Activated T-cell treated with anti-CD3 and anti-CD28 coated beads, Interleukin-2, amount 50 U/mL, for 72 hours (primary cell): Measurements from ENCODE around the gene MFSD6. TPM values are rescaled to one million over a fixed set of nuclear protein-coding genes. Genes with fewer than 3 reads are reported as not detected.

Experiments used
- ATAC-seq, 2 donors: fragments of 150-1000 bp; cut with Tn5 transposase; replicated peaks in 1 of 2; 2 replicates each; pipeline ENCODE4 v1.10.0; 2021; ENCODE audit warnings: moderate library complexity in 2 of 2, mild to moderate bottlenecking in 1 of 2
- DNase-seq, 2 donors: peaks; one replicate each; pipeline ENCODE4 v3.0.0; 2021 to 2022; ENCODE audit warnings: mixed read lengths in 1 of 2
- H3K27ac Mint-ChIP-seq: one replicate; pipeline ENCODE4 v1.8.0; 2022; ENCODE audit warnings: mild to moderate bottlenecking, moderate library complexity, mixed read lengths
- H3K27me3 Mint-ChIP-seq: one replicate; pipeline ENCODE4 v1.8.0; 2022; ENCODE audit warnings: low read depth, mixed read lengths
- H3K36me3 Mint-ChIP-seq, 2 donors: one replicate each; pipeline ENCODE4 v1.8.0; 2022; ENCODE audit warnings: mixed read lengths in 2 of 2, mild to moderate bottlenecking in 1 of 2; ENCODE audit not compliant: insufficient read depth in 2 of 2
- H3K4me1 Mint-ChIP-seq: one replicate; pipeline ENCODE4 v1.8.0; 2022; ENCODE audit warnings: low read depth, mixed read lengths
- H3K4me3 Mint-ChIP-seq, 2 donors: one replicate each; pipeline ENCODE4 v1.8.0; 2022; ENCODE audit warnings: mild to moderate bottlenecking in 2 of 2, mixed read lengths in 2 of 2, moderate library complexity in 2 of 2
- H3K9me3 Mint-ChIP-seq, 2 donors: one replicate each; pipeline ENCODE4 v1.8.0; 2022; ENCODE audit warnings: mixed read lengths in 2 of 2
- total RNA-seq, 2 donors: library from RNA; stranded (reverse); gene quantifications; one replicate each; pipeline ENCODE4 v1.2.3, GENCODE V29; 2022

MFSD6 gene
- total RNA-seq, 2 donors from 2014 or later: 51.9 to 57.8 TPM

- H3K4me1 Mint-ChIP-seq: peaks cover 60% of the 10 kb centered on the region
- no peak for ATAC-seq
These were observed 119.8 kb downstream of the MFSD6 start for GRCh38 chr2:190527918-190528317.

GRCh38 chr2:190528521-190529001 lies 120.4 kb downstream of the MFSD6 start:
- DNase-seq (no peak), ATAC-seq (no peak)
- no peaks in the 10 kb centered on the region for H3K27me3 Mint-ChIP-seq
- peaks cover 66% of the 10 kb centered on the region for H3K4me1 Mint-ChIP-seq
- H3K4me3 Mint-ChIP-seq: no peak overlapping the region
- peaks cover 0 to 2% of the 10 kb centered on the region in 2 donors for H3K9me3 Mint-ChIP-seq
- peak overlapping the region; percentile 80 for H3K27ac Mint-ChIP-seq
- H3K36me3 Mint-ChIP-seq: peaks cover 0 to 7% of the 10 kb centered on the region in 2 donors

More at GRCh38 chr2:190527918-190528317, 119.8 kb downstream of the MFSD6 start:
- DNase-seq: no peak
- H3K27me3 Mint-ChIP-seq: no peaks in the 10 kb centered on the region
- peak overlapping the region; percentile 20 for H3K27ac Mint-ChIP-seq
- H3K9me3 Mint-ChIP-seq: peaks cover 0 to 2% of the 10 kb centered on the region in 2 donors
- no peak overlapping the region for H3K4me3 Mint-ChIP-seq
- peaks cover 2 to 6% of the 10 kb centered on the region in 2 donors for H3K36me3 Mint-ChIP-seq

- Mint-ChIP-seq H3K9me3 (peaks cover 0 to 2% of the 10 kb centered on the region in 2 donors), H3K36me3 (peaks cover 1 to 10% of the 10 kb centered on the region in 2 donors), H3K4me1 (peaks cover 70% of the 10 kb centered on the region), H3K27me3 (no peaks in the 10 kb centered on the region), H3K4me3 (peak overlapping the region in 1 of 2 donors; percentile 23), H3K27ac (peak overlapping the region; percentile 64)
- no peak for DNase-seq
- no peak for ATAC-seq
These were observed 121.5 kb downstream of the MFSD6 start for GRCh38 chr2:190529486-190530247.

GRCh38 chr2:190530248-190530900 lies 122.2 kb downstream of the MFSD6 start:
- Mint-ChIP-seq H3K4me1 (peaks cover 66% of the 10 kb centered on the region), H3K4me3 (peak overlapping the region; percentile 23 to 29), H3K9me3 (peaks cover 0 to under 1% of the 10 kb centered on the region in 2 donors), H3K27me3 (no peaks in the 10 kb centered on the region), H3K36me3 (peaks cover 1 to 10% of the 10 kb centered on the region in 2 donors), H3K27ac (peak overlapping the region; percentile 64)
- DNase-seq: no peak
- no peak for ATAC-seq

GRCh38 chr2:190532581-190532980 lies 124.4 kb downstream of the MFSD6 start:
- no peak for DNase-seq
- Mint-ChIP-seq H3K27me3 (no peaks in the 10 kb centered on the region), H3K36me3 (peaks cover 12 to 29% of the 10 kb centered on the region in 2 donors), H3K4me1 (peaks cover 67% of the 10 kb centered on the region), H3K4me3 (peak overlapping the region; percentile 95 to 97), H3K9me3 (peaks cover 5 to 6% of the 10 kb centered on the region in 2 donors), H3K27ac (peak overlapping the region; percentile 99)
- ATAC-seq: no peak

- Mint-ChIP-seq H3K27me3 (no peaks in the 10 kb centered on the region), H3K9me3 (peaks cover 7% of the 10 kb centered on the region in 2 donors), H3K27ac (peak overlapping the region; percentile 99), H3K36me3 (peaks cover 17 to 33% of the 10 kb centered on the region in 2 donors), H3K4me1 (peaks cover 67% of the 10 kb centered on the region), H3K4me3 (peak overlapping the region; percentile 95 to 97)
- DNase-seq (no peak), ATAC-seq (no peak)
These were observed 125.2 kb downstream of the MFSD6 start for GRCh38 chr2:190533175-190533967.

GRCh38 chr2:190533968-190534309 lies 125.8 kb downstream of the MFSD6 start:
- DNase-seq (peak; percentile 62 to 68), ATAC-seq (peak; percentile 46 to 48)
- H3K9me3 Mint-ChIP-seq: peaks cover 13% of the 10 kb centered on the region in 2 donors
- peak overlapping the region; percentile 99 for H3K27ac Mint-ChIP-seq
- H3K27me3 Mint-ChIP-seq: no peaks in the 10 kb centered on the region
- H3K4me1 Mint-ChIP-seq: peaks cover 63% of the 10 kb centered on the region
- peak overlapping the region; percentile 95 to 97 for H3K4me3 Mint-ChIP-seq
- peaks cover 22 to 38% of the 10 kb centered on the region in 2 donors for H3K36me3 Mint-ChIP-seq

GRCh38 chr2:190534310-190535120 lies 126.4 kb downstream of the MFSD6 start, which contains the start of gene NEMP2:
TSS of gene NEMP2 (minus strand) at chr2:190534722. CDS start at chr2:190534655, 67 bp downstream.
- DNase-seq: peak; percentile 92
- peaks cover 57% of the 10 kb centered on the region for H3K4me1 Mint-ChIP-seq

GRCh38 chr2:190535121-190535439 lies 126.9 kb downstream of the MFSD6 start:
- peak overlapping the region; percentile 90 for H3K27ac Mint-ChIP-seq

More at GRCh38 chr2:190534310-190535120, 126.4 kb downstream of the MFSD6 start, which contains the start of gene NEMP2:
- Mint-ChIP-seq H3K4me3 (peak within 1 kb of the TSS; percentile 95 to 97), H3K27me3 (no peaks in the 10 kb centered on the region), H3K36me3 (peaks cover 25 to 43% of the 10 kb centered on the region in 2 donors), H3K27ac (peak within 1 kb of the TSS; percentile 99), H3K9me3 (peaks cover 14 to 16% of the 10 kb centered on the region in 2 donors)
- ATAC-seq: peak; percentile 83 to 85

GRCh38 chr2:190535586-190535985 lies 127.4 kb downstream of the MFSD6 start:
- Mint-ChIP-seq H3K4me3 (peak overlapping the region; percentile 95 to 97), H3K36me3 (peaks cover 33 to 53% of the 10 kb centered on the region in 2 donors), H3K27ac (peak overlapping the region; percentile 89), H3K27me3 (no peaks in the 10 kb centered on the region), H3K4me1 (peaks cover 46% of the 10 kb centered on the region), H3K9me3 (peaks cover 21 to 22% of the 10 kb centered on the region in 2 donors)
- DNase-seq: no peak
- no peak for ATAC-seq

More at GRCh38 chr2:190535121-190535439, 126.9 kb downstream of the MFSD6 start:
- Mint-ChIP-seq H3K36me3 (peaks cover 28 to 48% of the 10 kb centered on the region in 2 donors), H3K9me3 (peaks cover 18 to 20% of the 10 kb centered on the region in 2 donors), H3K27me3 (no peaks in the 10 kb centered on the region), H3K4me3 (peak overlapping the region; percentile 95 to 97), H3K4me1 (peaks cover 51% of the 10 kb centered on the region)
- ATAC-seq (no peak), DNase-seq (no peak)

- peaks cover 26% of the 10 kb centered on the region for H3K4me1 Mint-ChIP-seq
- peaks cover 44 to 74% of the 10 kb centered on the region in 2 donors for H3K36me3 Mint-ChIP-seq
- no peaks in the 10 kb centered on the region for H3K27me3 Mint-ChIP-seq
- H3K9me3 Mint-ChIP-seq: peaks cover 29 to 32% of the 10 kb centered on the region in 2 donors
- DNase-seq: no peak
- no peak overlapping the region for H3K27ac Mint-ChIP-seq
- no peak for ATAC-seq
- H3K4me3 Mint-ChIP-seq: no peak overlapping the region
These were observed 129.6 kb downstream of the MFSD6 start for GRCh38 chr2:190537765-190538164.

- ATAC-seq (no peak), DNase-seq (no peak)
- Mint-ChIP-seq H3K36me3 (peaks cover 48 to 75% of the 10 kb centered on the region in 2 donors), H3K27me3 (no peaks in the 10 kb centered on the region), H3K4me3 (no peak overlapping the region), H3K4me1 (peaks cover 21% of the 10 kb centered on the region), H3K27ac (no peak overlapping the region), H3K9me3 (peaks cover 29 to 32% of the 10 kb centered on the region in 2 donors)
These were observed 130.0 kb downstream of the MFSD6 start for GRCh38 chr2:190538201-190538600.
